ENCODE measurements around the gene B3GALT6.
A peak's percentile ranks its signal among the peaks of the same experiment; 100 is the strongest.

The B3GALT6 gene

GRCh38 chr1:1272341-1273208 lies 40.5 kb downstream of the B3GALT6 start:
- DNase-seq (ENCODE audit: low spot score), result no peak
- in situ Hi-C loops (cut with MboI; ENCODE audit: low sequenced_read_pairs, unreplicated experiment), result loop anchor here (25.0 kb wide), 1 partner anchor 385 kb away; no protein-coding TSS in a partner anchor
- TF ChIP-seq, protein P1, sequence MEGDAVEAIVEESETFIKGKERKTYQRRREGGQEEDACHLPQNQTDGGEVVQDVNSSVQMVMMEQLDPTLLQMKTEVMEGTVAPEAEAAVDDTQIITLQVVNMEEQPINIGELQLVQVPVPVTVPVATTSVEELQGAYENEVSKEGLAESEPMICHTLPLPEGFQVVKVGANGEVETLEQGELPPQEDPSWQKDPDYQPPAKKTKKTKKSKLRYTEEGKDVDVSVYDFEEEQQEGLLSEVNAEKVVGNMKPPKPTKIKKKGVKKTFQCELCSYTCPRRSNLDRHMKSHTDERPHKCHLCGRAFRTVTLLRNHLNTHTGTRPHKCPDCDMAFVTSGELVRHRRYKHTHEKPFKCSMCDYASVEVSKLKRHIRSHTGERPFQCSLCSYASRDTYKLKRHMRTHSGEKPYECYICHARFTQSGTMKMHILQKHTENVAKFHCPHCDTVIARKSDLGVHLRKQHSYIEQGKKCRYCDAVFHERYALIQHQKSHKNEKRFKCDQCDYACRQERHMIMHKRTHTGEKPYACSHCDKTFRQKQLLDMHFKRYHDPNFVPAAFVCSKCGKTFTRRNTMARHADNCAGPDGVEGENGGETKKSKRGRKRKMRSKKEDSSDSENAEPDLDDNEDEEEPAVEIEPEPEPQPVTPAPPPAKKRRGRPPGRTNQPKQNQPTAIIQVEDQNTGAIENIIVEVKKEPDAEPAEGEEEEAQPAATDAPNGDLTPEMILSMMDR (IDR thresholded peaks at IDR 0.05; ENCODE audit: borderline replicate concordance, control extremely low read depth, extremely low read depth, insufficient read depth, missing control alignments), result no peak

DNA sequence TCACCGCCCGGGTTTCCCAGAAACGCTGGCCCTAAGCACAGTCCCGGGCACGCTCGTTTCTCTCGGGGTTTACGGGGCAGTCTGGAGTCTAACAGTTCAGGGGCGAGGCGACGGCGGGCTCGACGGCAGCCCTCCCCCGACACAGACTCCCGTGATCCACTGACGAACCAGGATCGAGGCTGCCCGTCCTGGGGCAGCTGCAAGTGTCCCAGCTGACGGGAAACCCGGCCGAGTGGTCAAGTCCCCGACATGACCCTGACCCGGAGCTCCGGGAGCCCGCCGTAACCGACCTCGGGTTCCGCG lies 41.1 kb downstream of the B3GALT6 start:
- in situ Hi-C loops (cut with MboI; ENCODE audit: low sequenced_read_pairs, unreplicated experiment), result loop anchor here (25.0 kb wide), 1 partner anchor 386 kb away; no protein-coding TSS in a partner anchor
- TF ChIP-seq, protein P1 (IDR thresholded peaks at IDR 0.05; ENCODE audit: borderline replicate concordance, control extremely low read depth, extremely low read depth, insufficient read depth, missing control alignments), result no peak
- no peak for DNase-seq (ENCODE audit: low spot score)

DNA sequence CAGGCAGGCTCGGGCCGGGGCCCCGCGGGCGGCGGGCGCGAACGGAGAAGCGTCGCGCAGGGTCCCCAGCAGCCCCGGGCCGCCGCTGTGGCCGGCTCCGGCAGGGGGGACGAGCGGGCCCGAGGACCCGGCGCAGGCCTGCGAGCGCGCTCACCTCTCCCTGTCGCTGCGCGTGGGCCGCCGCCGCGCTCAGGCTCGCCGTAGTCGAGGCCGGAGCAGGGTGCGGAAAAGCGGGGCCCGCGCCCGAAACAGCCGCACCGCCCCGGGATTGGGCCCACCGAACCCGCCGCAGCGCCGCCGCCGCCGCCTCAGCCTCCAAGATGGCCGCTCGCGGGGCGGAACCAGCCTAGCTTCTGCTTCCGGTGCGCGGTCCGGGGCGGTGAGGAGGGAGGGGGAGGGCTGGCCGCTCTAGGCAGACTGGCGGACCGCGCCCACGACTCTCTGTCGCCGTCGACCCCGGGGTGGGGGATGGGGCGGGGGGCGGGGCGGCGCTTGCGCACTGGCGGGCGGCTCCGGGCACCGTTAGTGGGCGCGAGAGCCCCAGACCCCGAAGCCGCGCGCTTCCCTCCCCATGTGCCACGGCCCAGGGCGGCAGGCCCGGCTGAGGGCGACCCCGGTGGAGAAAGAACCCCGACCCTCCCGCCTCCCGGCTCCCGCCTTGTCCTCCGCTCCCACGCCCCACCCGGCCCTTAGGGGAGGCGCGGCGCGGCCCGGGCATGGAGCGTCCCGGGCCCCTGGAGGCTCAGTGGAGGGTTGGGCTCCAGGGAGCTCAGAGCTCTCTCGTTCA lies 41.7 kb downstream of the B3GALT6 start, which contains the start of gene UBE2J2:
Gene UBE2J2 (minus strand): TSS at position 343 of the 787 bp plus-strand sequence. CDS start 5,862 bp downstream, outside the sequence.
- in situ Hi-C loops (cut with MboI; ENCODE audit: low sequenced_read_pairs, unreplicated experiment), result loop anchor here (25.0 kb wide), 1 partner anchor 386 kb away; no protein-coding TSS in a partner anchor
- TF ChIP-seq, protein P1 (IDR thresholded peaks at IDR 0.05; ENCODE audit: borderline replicate concordance, control extremely low read depth, extremely low read depth, insufficient read depth, missing control alignments), result no peak
- peak; percentile 100 for DNase-seq (ENCODE audit: low spot score)

GRCh38 chr1:1274299-1274930 lies 42.4 kb downstream of the B3GALT6 start:
- in situ Hi-C loops (cut with MboI; ENCODE audit: low sequenced_read_pairs, unreplicated experiment), result loop anchor here (25.0 kb wide), 1 partner anchor 387 kb away; no protein-coding TSS in a partner anchor
- no peak for DNase-seq (ENCODE audit: low spot score)
- TF ChIP-seq, protein P1 (IDR thresholded peaks at IDR 0.05; ENCODE audit: borderline replicate concordance, control extremely low read depth, extremely low read depth, insufficient read depth, missing control alignments), result no peak

GRCh38 chr1:1274931-1275431 lies 42.9 kb downstream of the B3GALT6 start:
- DNase-seq (ENCODE audit: low spot score), result no peak
- TF ChIP-seq, protein P1 (IDR thresholded peaks at IDR 0.05; ENCODE audit: borderline replicate concordance, control extremely low read depth, extremely low read depth, insufficient read depth, missing control alignments), result no peak
- in situ Hi-C loops (cut with MboI; ENCODE audit: low sequenced_read_pairs, unreplicated experiment), result loop anchor here (25.0 kb wide), 1 partner anchor 388 kb away; no protein-coding TSS in a partner anchor

GRCh38 chr1:1275836-1276235 lies 43.8 kb downstream of the B3GALT6 start:
- in situ Hi-C loops (cut with MboI; ENCODE audit: low sequenced_read_pairs, unreplicated experiment), result no loop called here
- TF ChIP-seq, protein P1 (IDR thresholded peaks at IDR 0.05; ENCODE audit: borderline replicate concordance, control extremely low read depth, extremely low read depth, insufficient read depth, missing control alignments), result no peak
- no peak for DNase-seq (ENCODE audit: low spot score)
